Measurements from ENCODE around the gene ZNF764.
A peak's percentile ranks its signal among the peaks of the same experiment; 100 is the strongest.
"Not testable (repeated sequence)": the region's sequence is repeated elsewhere in the genome, so short reads cannot be mapped to it uniquely, and the experiment has no call there.

The ZNF764 gene

DNA sequence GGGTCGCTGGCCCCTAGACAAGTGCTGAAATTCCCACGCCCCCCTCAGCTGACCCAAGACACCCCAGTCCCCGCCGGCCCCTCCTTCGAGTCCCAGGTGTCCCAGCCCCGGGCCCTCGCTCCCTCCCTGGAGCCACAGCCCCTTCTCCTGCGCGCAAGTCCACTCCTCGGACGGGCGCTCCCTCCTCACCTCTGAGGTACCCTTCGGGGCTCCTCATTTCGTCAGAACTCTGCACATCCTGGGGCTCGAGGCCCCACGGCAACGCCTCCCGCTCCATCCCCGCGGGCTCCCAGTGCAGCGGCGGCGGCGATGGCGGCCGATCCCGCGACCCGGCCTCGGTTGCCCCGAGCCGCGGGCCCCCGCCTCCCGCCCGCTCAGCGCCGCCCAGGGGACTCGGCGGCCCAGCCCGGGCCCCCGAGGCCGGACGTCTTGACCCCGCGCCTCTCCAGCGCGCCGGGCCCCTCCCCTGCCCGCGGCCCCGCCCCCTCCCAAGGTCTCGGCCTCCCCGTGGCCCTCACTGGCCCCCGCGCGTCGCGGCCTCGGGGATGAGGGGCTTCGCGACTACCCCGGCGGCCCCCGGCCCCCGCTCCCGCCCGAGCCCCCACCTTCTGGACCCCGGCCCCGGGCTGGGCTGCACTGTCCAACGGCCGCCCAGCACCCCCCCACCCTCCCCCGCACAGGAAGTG is 31.9 kb downstream of the ZNF764 start, which contains the start of gene ZNF768:
Gene ZNF768, minus strand, starts transcription at position 430 of the 686 bp plus-strand sequence. Its CDS starts 153 bp downstream, at position 277.
- peak in 2 of 5 experiments; percentile 25 to 49 for DNase-seq

DNA sequence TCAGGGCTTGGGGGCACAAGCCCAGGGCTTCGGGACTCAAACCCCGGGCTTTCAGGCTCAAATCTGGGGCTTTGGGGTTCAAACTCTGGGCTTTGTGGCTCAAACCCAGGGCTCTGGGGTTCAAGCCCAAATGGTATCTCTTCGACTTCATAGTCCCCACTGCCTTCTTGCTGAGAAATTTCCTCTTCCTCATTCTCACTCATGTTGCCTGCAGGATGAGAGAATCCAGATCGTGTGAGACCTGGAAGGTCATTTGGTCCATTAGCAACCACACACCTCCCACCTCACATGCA is 32.4 kb downstream of the ZNF764 start:
- DNase-seq: no peak

GRCh38 chr16:30524575-30525568 is 33.3 kb downstream of the ZNF764 start:
- DNase-seq: no peak

- DNase-seq: no peak
Measured at GRCh38 chr16:30523768-30524574, 34.2 kb downstream of the ZNF764 start.

DNA sequence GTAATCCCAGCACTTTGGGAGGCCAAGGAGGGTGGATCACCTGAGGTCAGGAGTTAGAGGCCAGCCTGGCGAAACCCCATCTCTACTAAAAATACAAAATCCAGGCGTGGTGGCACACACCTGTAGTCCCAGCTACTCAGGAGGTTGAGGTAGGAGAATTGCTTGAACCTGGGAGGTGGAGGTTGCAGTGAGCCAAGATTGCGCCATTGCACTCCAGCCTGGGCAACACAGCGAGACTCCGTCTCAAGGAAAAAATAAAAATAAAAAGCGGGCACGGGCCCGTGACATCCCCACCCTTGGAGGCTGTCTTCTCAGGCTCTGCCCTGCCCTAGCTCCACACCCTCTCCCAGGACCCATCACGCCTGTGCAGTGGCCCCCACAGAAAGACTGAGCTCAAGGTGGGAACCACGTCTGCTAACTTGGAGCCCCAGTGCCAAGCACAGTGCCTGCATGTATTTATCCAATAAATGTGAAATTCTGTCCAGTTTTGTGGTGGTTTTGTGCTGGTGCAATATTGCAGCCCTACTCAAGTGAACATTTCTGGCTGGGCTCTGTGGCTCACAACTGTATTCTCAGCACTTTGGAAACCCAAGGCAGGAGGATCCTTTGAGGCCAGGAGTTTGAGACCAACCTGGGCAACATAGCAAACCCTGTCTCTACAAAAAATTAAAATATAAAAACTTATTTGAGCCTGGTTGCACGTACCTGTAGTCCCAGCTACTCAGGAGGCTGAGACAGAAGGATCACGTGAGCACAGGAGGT is 35.3 kb downstream of the ZNF764 start:
- DNase-seq: not testable (repeated sequence)

DNA sequence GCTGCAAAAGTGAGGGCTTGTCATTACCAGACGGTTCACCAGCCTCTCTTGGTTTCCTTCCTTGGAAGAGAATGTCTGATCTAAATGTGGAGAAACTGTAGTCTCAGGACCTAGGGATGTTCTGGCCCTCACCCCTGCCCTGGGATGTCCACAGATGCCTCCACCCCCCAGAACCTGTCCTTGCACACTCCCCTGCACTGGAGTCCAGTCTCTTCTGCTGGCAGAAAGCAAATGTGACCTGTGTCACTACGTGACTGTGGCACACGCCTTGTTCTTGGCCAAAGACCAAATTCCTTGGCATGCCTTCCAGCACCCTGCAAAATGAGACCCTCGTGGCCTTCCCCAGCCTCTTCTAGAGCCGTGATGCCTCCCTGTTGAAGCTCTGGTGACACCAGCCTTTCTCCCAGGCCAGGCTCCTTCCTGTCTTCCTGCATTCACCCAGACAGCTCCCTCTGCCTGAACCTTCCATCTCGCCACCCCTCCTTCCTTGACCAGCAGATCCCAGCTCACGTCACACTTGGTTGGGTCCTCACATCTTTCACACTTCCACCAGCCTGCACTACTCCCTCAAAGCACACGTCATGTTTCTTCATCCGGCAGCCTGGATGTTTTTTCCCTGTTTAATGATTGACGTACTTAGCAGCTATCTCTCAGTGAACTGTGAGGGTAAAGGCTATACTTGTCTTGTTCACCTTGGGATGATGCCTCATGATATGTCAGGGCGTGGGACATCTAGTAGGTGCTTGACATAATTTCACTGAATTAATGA is 36.1 kb downstream of the ZNF764 start:
- DNase-seq: no peak

DNA sequence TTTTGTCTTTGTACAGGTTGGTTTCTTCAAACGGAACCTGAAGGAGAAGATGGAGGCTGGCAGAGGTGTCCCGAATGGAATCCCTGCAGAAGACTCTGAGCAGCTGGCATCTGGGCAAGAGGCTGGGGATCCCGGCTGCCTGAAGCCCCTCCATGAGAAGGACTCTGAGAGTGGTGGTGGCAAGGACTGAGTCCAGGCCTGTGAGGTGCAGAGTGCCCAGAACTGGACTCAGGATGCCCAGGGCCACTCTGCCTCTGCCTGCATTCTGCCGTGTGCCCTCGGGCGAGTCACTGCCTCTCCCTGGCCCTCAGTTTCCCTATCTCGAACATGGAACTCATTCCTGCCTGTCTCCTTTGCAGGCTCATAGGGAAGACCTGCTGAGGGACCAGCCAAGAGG is 36.7 kb downstream of the ZNF764 start:
- no peak for DNase-seq

- DNase-seq: peak in 1 of 5 experiments; percentile 44
Measured at GRCh38 chr16:30519120-30520049, 38.8 kb downstream of the ZNF764 start.

- no peak for DNase-seq
Measured at GRCh38 chr16:30518552-30518951, 39.6 kb downstream of the ZNF764 start.

- DNase-seq: no peak
Measured at GRCh38 chr16:30515275-30515674, 42.9 kb downstream of the ZNF764 start.

DNA sequence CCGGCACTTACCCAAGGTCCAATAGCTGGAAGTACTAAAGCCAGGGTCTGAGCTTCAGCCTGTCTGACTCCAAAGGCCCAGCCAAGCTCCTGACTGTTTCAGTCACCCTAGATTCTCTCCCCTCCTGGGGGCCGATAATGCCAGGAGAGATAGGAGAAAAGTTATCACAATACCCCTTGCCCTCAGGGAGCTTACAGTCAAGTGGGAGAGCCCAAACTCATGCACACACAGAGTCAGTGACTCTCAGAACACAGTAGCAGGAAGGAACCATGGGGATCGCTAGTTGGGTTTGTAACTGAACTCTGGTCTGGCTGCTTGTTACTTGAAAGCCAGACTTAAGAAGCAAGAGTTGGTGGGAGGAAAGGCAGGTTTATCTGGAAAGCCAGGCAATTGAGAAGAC is 46.7 kb downstream of the ZNF764 start:
- no peak for DNase-seq

DNA sequence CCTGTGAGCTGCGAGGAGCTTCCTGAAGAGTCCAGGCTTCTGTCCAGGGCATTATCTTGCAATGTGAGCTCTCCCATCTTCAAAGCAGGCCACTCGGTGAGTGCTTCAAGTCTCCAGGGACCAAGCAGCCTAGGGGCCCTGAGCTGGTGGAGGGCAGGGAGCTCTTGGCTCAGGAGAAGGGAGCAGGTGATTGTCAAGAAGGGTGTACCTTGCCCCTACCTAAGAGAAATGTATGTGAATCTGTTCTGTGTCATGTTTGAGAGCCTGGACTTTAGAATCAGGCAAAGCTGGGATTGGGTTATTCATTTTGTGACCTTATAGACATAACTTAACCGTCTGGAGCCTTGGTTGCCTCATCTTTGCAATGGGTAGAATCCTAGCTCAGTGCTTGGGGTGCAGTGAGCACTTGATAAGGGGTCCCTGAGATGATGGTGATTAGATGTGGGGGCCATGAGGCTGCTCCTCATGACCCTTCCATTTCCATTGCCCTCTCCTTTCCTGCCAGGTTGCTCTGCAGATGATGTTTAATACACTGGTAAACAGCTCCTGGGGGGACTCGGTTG is 47.7 kb downstream of the ZNF764 start:
- no peak for DNase-seq

GRCh38 chr16:30509081-30509765 is 49.0 kb downstream of the ZNF764 start:
- DNase-seq: no peak

All from T-helper 2 cell (primary cell).